ENCODE data around the gene CD164L2. TPM values are rescaled to one million over a fixed set of nuclear protein-coding genes. Genes with fewer than 3 reads are reported as not detected.
"Not testable (repeated sequence)": the region's sequence is repeated elsewhere in the genome, so short reads cannot be mapped to it uniquely, and the experiment has no call there.

The CD164L2 gene
- total RNA-seq (under 1 TPM in 4 of 6 donors, not detected in 2; 0.19 to 0.66 (median 0.44) TPM), polyA plus RNA-seq (under 1 TPM; 0.54 to 0.76 TPM)

GRCh38 chr1:27383039-27383605 lies at the start of gene CD164L2:
Gene CD164L2 (minus strand): TSS chr1:27383333. CDS start chr1:27383239, 94 bp downstream.
- intact Hi-C loops (cut with DNase I), result loop anchor here in 1 of 3 donors (10.0 kb wide), 1 partner anchor 48 kb away; no protein-coding TSS in a partner anchor
- peak within 1 kb of the TSS in 2 of 4 donors; percentile 34 to 50 for H3K4me3 ChIP-seq
- no peaks in the 10 kb centered on the region for H3K27me3 ChIP-seq
- no peaks in the 10 kb centered on the region for H3K9me3 ChIP-seq
- ATAC-seq, result peak; percentile 94 to 99 (median 97)
- no peak for TF ChIP-seq CTCF (IDR thresholded peaks at IDR 0.05)
- H3K36me3 ChIP-seq, result no peaks in the 10 kb centered on the region
- H3K27ac ChIP-seq, result no peak within 1 kb of the TSS
- H3K4me1 ChIP-seq, result no peaks in the 10 kb centered on the region
- FAIRE-seq, result no peak
- peak; percentile 72 to 96 (median 88) for DNase-seq
- 10 to 12% methylated on average over 37 to 43 of the region's 43 CpGs for WGBS, 2 donors

DNA sequence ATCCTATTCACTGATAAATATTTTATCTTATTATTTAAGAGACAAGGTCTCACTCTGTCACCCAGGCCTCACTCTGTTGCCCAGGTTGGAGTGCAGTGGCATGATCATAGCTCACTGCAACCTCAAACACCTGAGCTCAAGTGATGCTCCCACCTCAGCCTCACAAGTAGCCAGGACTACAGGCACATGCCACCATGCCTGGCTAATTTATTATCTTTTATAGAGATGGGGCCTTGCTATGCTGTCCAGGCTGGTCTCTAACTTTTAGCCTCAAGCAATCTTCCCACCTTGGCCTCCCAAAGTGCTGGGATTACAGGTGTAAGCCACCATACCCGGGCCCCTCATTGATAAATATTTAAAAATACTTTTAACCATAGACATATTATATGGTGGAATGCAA lies 49.6 kb upstream of the CD164L2 start:
- DNase-seq; FAIRE-seq; intact Hi-C loops (cut with DNase I); ATAC-seq; H3K9me3 ChIP-seq; H3K27me3 ChIP-seq; H3K4me3 ChIP-seq; H3K27ac ChIP-seq: not testable (repeated sequence)
- Histone ChIP-seq H3K4me1 (peaks cover 26 to 58% (median 32%) of the 10 kb centered on the region in 3 donors), H3K36me3 (peaks cover 0 to 11% (median 3%) of the 10 kb centered on the region in 3 donors)
- WGBS, 2 donors, result 98 to 100% methylated on average over 1 of the region's 1 CpG

- intact Hi-C loops (cut with DNase I), result no loop called here
- ATAC-seq (no peak), DNase-seq (no peak), FAIRE-seq (no peak)
- Histone ChIP-seq H3K4me3 (no peak overlapping the region), H3K36me3 (peaks cover 0 to 18% (median 10%) of the 10 kb centered on the region in 3 donors), H3K9me3 (no peaks in the 10 kb centered on the region), H3K27me3 (no peaks in the 10 kb centered on the region), H3K4me1 (peaks cover 21 to 51% (median 29%) of the 10 kb centered on the region in 3 donors), H3K27ac (peak overlapping the region in 1 of 4 donors; percentile 28)
- 79 to 88% methylated on average over 2 of the region's 2 CpGs for WGBS, 2 donors
- no peak for TF ChIP-seq CTCF (IDR thresholded peaks at IDR 0.05)
These were observed 48.4 kb upstream of the CD164L2 start for GRCh38 chr1:27431601-27431940.

- Histone ChIP-seq H3K36me3 (peaks cover 0 to 21% (median 10%) of the 10 kb centered on the region in 3 donors), H3K27ac (peak overlapping the region in 2 of 4 donors; percentile 26 to 28), H3K4me1 (peaks cover 15 to 46% (median 23%) of the 10 kb centered on the region in 3 donors), H3K9me3 (no peaks in the 10 kb centered on the region), H3K4me3 (no peak overlapping the region), H3K27me3 (no peaks in the 10 kb centered on the region)
- FAIRE-seq (no peak), ATAC-seq (peak in 3 of 4 donors; percentile 11 to 30 (median 27)), DNase-seq (no peak)
- intact Hi-C loops (cut with DNase I), result no loop called here
- WGBS, 2 donors, result 62 to 66% methylated on average over 1 of the region's 1 CpG
- no peak for TF ChIP-seq CTCF (IDR thresholded peaks at IDR 0.05)
These were observed 47.9 kb upstream of the CD164L2 start for GRCh38 chr1:27430903-27431600.

- DNase-seq (no peak), ATAC-seq (peak in 1 of 4 donors; percentile 24), FAIRE-seq (no peak)
- 35 to 45% methylated on average over 2 of the region's 2 CpGs for WGBS, 2 donors
- no peak for TF ChIP-seq CTCF (IDR thresholded peaks at IDR 0.05)
- Histone ChIP-seq H3K4me1 (peaks cover 6 to 31% (median 12%) of the 10 kb centered on the region in 3 donors), H3K27me3 (no peaks in the 10 kb centered on the region), H3K27ac (no peak overlapping the region), H3K9me3 (no peaks in the 10 kb centered on the region), H3K36me3 (peaks cover 0 to 21% (median 10%) of the 10 kb centered on the region in 3 donors), H3K4me3 (no peak overlapping the region)
- intact Hi-C loops (cut with DNase I), result loop anchor here in 1 of 3 donors (10.0 kb wide), 1 partner anchor 106 kb away; no protein-coding TSS in a partner anchor
These were observed 45.9 kb upstream of the CD164L2 start for GRCh38 chr1:27429029-27429425.
